ENCODE measurements around the gene SLC35B2.

The SLC35B2 gene

DNA sequence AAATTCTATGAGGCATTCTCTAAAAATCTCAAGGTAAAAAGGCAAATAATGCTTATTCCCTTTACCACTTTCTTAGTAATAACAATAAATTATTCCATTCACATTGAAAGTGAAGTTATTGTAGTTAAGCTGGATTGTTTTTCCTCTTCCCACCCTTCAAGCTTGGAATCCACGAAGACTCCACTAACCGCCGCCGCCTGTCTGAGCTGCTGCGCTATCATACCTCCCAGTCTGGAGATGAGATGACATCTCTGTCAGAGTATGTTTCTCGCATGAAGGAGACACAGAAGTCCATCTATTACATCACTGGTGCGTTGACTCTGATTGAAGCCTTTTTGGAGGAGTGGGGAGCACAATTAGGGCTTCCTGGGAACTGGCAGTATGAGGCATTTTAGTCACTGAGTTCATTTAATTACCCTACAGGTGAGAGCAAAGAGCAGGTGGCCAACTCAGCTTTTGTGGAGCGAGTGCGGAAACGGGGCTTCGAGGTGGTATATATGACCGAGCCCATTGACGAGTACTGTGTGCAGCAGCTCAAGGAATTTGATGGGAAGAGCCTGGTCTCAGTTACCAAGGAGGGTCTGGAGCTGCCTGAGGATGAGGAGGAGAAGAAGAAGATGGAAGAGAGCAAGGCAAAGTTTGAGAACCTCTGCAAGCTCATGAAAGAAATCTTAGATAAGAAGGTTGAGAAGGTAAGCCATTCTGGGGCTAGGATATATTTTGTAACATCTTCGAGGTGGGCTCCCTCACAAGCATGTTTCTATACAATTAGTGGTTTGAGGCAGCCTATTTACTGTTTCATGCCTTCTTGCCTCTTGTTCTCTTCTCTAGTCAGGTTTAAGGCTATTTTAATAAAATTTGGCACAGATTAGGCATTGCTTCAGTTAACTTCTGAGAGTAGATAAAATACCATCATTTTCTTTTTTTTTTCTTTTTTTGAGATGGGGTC, 5.5 kb downstream of the SLC35B2 start:
- DNase-seq, result no peak

DNA sequence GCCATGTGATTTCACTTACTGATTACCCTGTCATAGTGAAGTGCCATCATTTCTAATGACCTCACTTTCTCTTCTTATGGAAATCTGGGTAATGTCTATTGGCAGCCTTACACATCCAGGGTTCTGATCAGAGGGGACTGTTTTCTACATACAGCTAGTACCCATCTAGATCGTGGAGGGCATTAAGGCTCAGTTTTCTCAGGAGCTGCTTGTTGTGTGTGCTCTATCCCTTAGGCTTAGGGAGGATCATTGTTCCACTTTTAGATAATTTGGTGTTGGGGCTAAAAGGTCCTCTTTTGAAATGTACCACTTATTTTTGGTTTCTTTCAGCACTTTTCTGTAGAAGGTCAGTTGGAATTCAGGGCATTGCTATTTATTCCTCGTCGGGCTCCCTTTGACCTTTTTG, 6.6 kb downstream of the SLC35B2 start:
- no peak for DNase-seq

DNA sequence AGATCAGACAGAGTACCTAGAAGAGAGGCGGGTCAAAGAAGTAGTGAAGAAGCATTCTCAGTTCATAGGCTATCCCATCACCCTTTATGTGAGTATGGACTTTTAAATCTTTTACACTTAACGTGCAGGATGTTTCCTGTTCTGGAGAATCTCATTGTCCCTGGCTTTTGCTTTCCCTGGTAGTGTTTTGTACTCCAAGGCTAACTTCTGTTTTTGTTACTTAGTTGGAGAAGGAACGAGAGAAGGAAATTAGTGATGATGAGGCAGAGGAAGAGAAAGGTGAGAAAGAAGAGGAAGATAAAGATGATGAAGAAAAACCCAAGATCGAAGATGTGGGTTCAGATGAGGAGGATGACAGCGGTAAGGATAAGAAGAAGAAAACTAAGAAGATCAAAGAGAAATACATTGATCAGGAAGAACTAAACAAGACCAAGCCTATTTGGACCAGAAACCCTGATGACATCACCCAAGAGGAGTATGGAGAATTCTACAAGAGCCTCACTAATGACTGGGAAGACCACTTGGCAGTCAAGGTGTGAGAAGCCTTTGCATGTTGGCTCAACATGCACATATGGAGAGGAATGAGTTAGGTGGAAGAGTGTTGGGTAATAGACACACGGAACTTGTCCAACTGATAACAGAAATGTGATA, 7.1 kb downstream of the SLC35B2 start:
- DNase-seq, result no peak

DNA sequence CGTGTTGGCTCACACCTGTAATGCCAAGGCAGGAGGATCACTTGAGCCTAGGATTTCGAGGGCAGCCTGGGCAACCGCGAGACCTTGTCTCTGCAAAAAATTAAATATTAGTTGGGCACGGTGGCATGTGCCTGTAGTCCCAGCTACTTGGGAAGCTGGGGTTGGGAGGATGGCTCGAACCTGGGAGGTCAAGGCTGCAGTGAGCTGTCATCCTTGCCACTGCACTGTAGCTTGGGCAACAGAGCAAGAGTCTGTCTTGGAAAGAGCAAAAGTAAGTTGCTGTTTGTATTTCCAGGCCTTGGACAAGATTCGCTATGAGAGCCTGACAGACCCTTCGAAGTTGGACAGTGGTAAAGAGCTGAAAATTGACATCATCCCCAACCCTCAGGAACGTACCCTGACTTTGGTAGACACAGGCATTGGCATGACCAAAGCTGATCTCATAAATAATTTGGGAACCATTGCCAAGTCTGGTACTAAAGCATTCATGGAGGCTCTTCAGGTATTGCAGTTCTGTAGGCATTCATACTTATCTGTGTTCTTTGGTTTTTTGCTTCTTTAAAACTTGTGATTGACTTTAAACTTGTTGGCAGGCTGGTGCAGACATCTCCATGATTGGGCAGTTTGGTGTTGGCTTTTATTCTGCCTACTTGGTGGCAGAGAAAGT, 8.1 kb downstream of the SLC35B2 start:
- DNase-seq, result no peak

DNA sequence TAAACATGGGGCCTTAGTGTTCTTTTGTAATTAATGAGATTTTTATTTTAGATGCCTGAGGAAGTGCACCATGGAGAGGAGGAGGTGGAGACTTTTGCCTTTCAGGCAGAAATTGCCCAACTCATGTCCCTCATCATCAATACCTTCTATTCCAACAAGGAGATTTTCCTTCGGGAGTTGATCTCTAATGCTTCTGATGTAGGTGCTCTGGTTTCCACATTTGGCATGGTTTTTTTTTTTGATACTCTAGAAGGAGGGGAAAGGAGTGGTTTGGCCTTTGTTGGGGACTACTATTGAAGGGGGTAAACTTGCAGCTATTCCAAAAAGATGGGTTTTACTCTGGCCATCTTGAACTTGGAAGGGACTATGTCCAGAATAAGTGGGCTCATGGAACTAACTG, 8.7 kb downstream of the SLC35B2 start:
- no peak for DNase-seq

DNA sequence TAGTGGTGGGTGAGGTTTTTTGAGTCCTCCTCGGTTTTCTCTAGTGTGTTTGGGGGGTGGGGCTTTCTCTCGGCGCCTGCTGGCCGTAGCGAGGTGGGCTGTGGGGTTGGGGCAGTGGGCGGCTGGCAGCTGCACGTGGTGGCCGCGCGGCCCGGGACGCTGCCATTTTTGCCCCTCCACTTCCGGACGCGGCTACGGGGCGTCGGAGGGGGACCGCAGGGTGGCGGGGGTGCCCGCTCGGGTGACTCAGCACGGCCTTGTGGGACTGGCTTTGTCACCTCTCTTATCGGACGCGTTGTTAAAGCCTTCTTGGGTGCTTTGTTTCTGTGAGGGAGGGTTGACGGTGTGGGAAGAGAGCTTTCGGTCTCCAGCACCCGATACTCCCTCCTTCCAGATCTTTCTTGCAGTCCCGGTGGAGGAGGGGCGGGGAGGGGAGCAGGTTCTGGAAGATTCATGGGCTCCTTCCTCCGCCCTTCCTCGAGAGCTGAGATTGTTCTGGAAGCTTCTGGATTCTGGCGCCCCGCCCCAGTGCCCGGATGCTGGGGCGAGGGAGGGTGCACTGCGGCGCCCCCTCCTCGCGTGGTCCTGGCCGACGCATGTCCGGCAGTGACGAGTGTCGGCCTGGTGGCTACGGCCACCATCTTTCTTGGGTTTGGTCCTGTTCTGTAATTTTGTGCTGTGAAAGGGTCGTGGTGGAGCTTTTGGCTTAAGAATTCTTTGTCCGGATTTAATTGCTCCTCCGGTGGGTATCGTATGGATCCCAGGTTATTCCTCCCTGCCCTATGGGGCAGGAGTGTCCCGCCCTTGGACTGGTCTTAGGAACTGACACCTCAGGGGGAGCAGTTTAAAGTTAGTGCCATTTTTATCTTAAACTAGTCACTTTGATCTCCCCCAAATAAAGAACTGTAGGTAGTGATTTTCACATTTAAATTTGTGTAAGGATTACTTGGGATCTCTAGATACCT, 9.7 kb downstream of the SLC35B2 start:
- peak in 1 of 2 experiments; percentile 61 for DNase-seq

DNA sequence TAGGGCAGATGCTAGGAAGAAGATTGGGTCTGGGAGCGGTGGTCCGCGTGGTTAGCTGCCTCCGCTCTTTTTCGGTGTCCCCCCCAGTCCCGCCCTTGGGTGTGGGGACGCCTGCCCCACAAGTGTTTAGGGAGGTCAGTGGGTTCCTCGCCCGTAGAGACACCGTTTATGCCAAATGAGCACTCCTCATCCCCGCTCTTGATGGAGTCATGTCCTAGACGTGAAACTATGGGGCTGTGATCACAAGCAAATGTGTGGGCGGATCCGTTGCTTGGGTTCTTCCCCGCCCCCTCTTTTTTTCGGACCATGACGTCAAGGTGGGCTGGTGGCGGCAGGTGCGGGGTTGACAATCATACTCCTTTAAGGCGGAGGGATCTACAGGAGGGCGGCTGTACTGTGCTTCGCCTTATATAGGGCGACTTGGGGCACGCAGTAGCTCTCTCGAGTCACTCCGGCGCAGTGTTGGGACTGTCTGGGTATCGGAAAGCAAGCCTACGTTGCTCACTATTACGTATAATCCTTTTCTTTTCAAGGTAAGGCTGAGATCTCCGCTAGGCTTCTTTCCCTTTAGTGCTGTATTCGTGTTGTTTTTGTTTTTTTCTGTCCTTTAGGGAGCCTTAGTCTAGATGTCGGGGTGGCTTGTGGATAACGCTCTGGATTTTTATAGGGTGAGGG, 10.5 kb downstream of the SLC35B2 start, which contains the start of gene HSP90AB1:
Gene HSP90AB1 (plus strand): TSS at position 439 of the 675 bp plus-strand sequence. CDS start 1,529 bp downstream, outside the sequence.
- DNase-seq, result peak; percentile 90 to 96

DNA sequence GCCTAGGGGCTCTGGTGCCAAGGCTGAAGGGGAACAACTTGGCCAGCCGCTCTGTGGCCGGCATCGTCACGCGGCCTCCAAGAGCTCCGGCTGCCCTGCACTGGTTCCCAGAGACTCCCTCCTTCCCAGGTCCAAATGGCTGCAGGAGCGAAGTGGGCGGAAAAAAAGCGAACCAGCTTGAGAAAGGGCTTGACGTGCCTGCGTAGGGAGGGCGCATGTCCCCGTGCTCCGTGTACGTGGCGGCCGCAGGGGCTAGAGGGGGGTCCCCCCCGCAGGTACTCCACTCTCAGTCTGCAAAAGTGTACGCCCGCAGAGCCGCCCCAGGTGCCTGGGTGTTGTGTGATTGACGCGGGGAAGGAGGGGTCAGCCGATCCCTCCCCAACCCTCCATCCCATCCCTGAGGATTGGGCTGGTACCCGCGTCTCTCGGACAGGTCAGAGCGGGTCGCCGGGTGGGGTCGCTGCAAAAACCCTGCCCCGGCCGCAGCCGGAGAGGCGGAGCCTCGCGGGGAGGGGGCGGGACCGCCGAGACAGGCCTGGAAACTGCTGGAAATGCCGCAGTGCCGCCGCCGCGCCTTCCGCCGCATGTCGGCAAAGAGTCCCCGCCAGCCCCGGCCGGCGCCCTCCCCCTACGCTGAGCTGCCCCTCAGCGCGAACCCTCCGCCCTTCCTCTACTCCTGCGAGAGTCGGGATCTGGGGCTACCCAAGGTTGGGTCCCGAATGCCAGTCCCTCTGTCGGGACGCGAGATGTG, 11.2 kb downstream of the SLC35B2 start:
- DNase-seq, result peak; percentile 40 to 75

DNA sequence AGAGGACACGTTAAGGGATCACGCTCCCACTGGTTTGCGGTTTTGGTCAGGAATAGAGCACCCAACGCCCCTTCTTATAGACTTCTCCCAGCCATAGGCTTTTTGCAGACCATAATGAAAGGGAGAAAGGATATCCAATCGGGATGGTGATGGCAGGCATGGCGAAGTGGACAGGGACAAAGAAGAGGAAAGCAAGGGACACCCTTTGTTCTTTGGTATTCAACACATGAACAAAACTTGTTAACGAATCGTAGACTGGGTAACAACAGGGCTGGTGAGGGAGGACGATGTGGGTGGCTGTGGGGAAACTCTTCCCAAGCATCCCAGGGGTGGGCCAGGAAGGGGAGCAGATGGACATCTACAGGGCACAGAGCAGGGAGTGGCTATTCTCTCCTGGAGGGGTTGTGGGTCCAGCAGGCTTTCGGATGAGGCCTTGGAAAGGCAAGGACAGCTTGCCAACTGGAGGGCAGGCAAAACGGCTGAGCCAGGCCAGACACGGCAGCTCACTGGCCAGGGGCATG, 11.9 kb downstream of the SLC35B2 start:
- no peak for DNase-seq

DNA sequence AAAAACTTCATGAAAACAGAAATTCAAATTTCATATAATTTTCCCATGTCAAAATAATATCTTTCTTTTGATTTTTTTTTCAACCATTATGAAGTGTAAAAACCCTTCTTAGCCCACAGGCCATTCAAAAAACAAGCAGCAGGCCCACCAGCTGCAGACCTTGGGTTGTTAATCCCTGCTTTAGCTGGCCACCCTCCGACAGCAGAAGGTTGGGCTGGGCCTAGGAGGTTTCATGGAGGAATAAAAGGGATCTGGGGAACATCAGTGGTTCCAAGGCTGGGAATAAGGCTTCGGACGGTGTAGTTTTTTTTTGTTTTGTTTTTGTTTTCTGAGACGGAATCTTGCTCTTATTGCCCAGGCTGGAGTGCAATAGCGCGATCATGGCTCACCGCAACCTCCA, 14.0 kb downstream of the SLC35B2 start:
- no peak for DNase-seq

DNA sequence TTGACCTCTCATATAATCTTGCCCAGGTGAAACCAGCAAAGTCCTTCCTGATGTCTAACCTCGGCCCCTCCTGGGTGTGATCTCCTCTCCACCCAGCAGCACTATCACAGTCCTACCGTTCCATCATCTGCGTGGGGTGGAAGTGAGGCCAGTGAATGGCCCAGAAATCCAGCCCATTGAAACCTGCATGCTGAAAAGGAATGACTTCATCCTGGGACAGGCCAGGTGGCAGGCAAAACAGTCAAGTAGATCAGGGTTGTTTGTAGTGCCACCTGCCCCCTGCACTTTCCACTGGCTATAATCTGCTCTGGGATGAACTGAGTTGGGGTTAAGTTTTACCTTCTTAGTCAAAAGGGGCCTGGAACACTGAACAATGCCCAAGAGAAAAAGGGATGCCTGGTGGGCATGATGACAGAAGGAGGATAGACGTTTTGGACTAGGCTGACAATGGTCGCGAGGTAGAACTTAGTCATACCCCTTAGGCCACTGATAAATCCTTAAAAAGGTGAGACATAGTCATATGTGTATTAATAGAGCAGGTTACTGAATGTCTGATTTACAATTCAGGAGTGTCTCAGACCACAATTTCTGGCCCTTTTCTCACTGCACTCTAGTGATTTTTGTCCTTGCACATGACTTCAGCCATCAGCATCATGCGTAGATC, 18.5 kb downstream of the SLC35B2 start:
- no peak for DNase-seq

DNA sequence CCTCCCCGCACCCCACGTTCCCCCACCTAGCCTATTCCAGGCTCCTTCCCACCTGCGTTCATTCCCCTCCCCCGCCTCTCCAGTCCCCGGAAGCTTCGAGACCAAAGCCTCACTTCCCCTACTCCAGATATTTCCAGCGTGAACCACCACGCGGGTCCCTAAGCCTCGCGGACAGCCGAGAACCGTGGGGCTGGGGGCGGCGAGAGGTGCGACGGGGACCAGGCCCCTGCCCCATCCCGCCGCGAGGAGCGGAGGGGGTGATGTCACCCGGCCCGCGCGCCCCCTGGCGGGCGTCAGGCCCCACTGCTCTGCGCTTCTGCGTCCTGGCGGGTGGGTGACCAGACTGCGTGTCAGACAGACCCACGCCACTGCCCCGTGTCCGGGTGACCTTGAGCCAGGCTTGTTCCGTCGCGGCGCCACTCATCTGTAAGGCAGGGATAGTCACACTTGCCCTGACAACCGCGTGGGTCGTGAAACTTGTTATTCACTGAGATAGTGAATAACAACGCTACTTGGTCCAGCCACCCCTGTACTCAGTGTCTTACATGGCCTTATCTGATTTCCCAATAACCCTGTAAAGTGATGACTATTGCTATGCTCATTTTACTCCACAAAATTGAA, 19.4 kb downstream of the SLC35B2 start:
- DNase-seq, result peak; percentile 49 to 80

DNA sequence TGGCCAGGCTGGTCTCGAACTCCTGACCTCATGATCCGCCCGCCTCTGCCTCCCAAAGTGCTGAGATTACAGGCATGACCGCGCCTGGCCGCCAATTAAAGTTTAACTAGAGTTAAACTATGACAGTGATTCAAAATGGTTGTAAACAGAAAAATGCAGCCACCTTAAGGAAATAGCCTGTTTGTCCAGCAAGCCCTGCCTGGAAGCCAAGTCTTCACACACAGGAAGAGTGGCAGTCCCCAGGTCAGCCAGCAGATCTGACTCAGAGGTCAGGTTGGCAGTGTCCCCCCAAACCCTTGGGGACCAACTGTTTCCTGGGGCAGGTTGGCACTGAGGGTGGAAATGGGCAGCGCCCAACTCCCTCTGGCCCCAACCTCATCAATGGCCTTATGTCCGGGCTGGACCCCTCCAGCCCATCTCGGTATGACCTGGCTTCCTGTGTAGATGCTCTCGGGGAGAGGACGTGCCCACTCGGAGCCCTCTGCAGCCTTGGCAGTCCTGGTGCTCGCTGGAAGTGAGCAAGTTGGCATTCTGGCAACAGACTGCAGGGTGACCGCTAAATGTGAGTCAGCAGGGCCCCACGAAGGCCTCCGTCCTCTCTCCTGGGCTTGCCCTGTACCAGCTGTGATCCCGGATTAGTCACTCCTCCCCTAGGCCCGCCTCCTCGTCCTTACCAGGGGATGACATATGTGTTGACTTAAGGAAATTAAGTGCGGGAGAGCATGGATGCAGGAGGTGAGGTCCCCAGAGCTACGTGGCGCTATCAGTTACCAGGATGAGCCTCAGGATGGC, 20.1 kb downstream of the SLC35B2 start:
- peak; percentile 29 to 83 for DNase-seq

DNA sequence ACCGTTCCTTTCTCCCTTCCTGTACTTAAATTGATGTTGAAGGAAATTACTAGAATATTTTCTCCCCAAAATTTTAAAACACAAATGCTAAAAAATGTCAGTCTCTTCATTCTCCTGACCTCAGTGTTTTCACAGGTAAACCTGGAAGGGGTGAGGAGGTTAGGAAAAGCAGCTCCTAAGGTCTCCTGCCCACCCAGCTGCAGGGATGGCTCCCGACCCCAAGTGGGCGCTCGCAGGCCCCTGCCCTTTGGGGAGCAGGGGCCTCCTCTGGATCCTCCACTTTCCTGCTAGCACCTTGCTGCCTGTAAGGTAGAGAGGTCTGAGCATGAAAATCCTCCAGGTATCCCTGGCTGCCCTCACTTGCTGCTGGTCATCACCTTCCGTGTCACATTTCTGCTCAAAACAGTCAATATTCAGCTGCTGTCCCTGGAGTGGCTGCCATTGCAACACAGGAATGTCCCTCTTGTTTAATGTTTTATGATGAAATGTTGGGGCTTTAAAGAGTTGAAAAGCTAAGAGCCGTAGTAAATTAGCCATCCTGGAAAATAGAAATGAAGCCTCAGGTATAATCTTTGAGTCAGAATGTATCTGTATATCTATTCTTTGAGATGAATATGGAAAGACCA, 21.3 kb downstream of the SLC35B2 start:
- DNase-seq, result no peak

DNA sequence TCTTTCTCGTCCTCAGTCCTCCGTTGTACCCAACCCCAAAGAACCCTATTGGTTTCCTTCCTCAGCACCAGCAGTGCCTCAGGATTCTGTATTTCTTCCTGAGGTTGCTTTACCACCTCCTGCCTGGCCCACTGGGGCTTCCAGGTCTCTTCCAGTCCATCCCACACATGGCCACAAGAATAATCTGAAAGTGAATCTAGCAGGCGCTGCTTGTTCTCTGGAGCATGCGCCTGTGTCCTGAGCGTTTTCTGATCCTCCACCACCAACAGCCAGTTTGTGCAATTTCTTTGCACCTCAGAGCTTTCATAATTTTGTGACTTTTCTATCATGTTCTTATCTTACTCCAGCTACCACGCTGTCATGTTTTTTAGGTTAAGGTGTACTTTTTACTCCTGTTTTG, 22.1 kb downstream of the SLC35B2 start:
- DNase-seq, result no peak

DNA sequence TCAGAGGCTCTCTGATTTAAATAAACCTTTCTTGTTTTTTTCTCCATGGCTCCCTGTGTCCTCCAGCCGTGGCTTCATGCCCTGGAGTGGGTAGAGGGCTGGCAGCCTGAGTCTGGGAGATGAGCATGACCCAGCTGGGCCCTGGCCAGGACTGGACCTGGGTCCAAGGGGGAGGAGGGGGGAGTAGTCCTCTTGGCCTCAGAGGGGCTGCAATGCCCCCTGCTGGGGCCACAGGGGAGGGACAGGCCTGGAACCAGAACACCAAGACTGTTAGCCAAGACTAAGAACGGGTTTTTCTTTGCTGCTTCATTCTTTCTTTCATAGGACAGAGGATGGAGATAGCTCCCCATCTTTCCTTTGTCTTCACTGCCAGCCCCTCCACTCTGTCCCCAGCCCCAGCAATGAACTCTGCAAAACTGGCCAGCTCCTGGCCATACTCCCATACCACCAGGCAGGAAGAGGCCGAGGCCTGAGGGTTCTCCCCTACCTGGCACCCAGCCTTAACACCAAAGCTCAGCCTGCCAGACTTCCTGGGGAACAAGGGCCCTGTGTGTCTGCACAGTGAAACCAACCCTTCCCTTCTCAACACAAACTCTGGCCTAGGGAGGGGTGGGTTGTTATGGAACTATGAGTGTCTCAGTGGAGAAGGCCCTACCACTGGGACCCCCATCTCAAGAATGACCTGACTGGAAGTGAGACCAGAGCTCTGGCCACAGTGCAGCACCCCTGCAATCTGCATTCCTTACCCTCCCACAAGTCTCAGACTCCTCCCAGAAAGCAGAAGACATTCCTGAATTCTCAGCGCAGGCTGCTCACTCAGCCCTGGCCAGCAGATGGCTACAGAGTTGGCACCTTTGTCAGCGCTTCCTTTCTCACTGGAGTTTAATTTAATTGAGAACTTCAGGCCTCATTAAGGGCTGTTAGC, 23.0 kb downstream of the SLC35B2 start:
- DNase-seq, result peak; percentile 67 to 82

DNA sequence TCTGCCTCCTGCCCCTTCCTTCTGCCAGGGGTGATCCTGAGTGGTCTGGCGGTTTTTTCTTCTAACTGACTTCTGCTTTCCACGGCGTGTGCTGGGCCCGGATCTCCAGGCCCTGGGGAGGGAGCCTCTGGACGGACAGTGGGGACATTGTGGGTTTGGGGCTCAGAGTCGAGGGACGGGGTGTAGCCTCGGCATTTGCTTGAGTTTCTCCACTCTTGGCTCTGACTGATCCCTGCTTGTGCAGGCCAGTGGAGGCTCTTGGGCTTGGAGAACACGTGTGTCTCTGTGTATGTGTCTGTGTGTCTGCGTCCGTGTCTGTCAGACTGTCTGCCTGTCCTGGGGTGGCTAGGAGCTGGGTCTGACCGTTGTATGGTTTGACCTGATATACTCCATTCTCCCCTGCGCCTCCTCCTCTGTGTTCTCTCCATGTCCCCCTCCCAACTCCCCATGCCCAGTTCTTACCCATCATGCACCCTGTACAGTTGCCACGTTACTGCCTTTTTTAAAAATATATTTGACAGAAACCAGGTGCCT, 23.7 kb downstream of the SLC35B2 start:
- no peak for DNase-seq

Data from NCI-H446 (cell line).